ENCODE measurements around the gene TMEM208. TPM values are rescaled to one million over a fixed set of nuclear protein-coding genes. Genes with fewer than 3 reads are reported as not detected.

The TMEM208 gene
- total and polyA plus RNA-seq, 2 experiments from 2014 or later: 47.5 to 181 TPM

DNA sequence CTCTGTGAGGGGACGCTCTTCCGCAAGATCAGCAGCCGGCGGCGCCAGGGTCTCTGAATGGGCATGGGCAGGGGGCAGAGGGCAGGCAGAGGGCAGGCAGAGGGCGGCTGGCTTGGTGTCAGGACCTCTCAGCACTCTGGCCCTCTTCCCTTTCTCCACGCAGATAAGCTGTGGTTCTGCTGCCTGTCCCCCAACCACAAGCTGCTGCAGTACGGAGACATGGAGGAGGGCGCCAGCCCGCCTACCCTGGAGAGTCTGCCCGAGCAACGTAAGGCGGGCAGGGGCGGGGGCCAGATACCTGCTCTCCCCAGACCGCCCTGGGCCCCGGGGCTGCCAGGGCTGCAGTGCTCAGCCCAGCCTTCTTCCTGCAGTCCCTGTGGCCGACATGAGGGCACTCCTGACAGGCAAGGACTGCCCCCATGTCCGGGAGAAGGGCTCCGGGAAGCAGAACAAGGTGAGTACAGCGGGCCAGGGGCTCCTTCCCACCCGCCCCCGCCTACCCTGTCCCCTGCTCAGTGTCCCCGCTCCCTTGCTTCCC is 23.9 kb upstream of the TMEM208 start:
- DNase-seq (ENCODE audit: low spot score): no peak
- TF ChIP-seq EZH2phosphoT487 (IDR thresholded peaks at IDR 0.05; ENCODE audit: low read depth, severe bottlenecking, unreplicated experiment) (no peak), EZH2 (IDR thresholded peaks at IDR 0.05; ENCODE audit: borderline replicate concordance) (no peak), CTCF (IDR thresholded peaks at IDR 0.05; ENCODE audit: poor library complexity) (no peak)
- Histone ChIP-seq H3K27ac (no peak overlapping the region), H3K4me1 (ENCODE audit: insufficient read depth) (peaks cover 5% of the 10 kb centered on the region), H3K79me2 (no peaks in the 10 kb centered on the region), H3K9me2 (replicated peaks; ENCODE audit: insufficient read depth) (no peaks in the 10 kb centered on the region), H2AFZ (no peak overlapping the region), H3K36me3 (replicated peaks; ENCODE audit: insufficient read depth, low read depth) (no peaks in the 10 kb centered on the region), H3K4me3 (no peak overlapping the region), H3K9me3 (ENCODE audit: low read depth) (no peaks in the 10 kb centered on the region), H3K4me2 (no peak overlapping the region), H4K20me1 (ENCODE audit: insufficient read depth, poor library complexity, severe bottlenecking) (no peaks in the 10 kb centered on the region), H3K27me3 (no peaks in the 10 kb centered on the region)
- 95% methylated on average over 18 of the region's 23 CpGs for WGBS (ENCODE audit: low lambda C conversion rate, missing lambda C conversion rate)

DNA sequence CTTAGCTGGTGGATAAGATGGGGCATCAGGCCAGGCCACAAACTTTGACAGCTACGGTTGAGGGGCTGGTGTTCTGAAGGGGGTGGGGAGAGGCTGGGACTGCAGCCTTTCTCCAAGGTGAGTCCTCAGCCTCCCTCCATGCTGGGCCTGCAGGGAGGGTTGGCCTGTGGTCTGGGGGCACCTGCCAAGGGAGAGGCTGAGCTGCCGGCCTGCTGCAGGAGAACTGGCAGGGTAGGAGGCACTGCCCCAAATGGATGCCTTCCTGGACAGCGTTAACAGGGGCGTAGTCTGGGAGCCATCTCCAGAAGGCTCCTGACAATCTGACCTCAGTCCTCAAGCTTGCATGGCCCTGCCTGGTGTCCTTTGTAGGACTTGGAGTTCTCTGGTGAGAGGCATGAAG is 22.9 kb upstream of the TMEM208 start:
- no peak for DNase-seq (ENCODE audit: low spot score)
- H3K36me3 ChIP-seq (replicated peaks; ENCODE audit: insufficient read depth, low read depth): no peaks in the 10 kb centered on the region
- no peak overlapping the region for H3K4me2 ChIP-seq
- no peaks in the 10 kb centered on the region for H3K9me2 ChIP-seq (replicated peaks; ENCODE audit: insufficient read depth)
- H3K27me3 ChIP-seq: no peaks in the 10 kb centered on the region
- no peak for TF ChIP-seq CTCF (IDR thresholded peaks at IDR 0.05; ENCODE audit: poor library complexity)
- no peak for TF ChIP-seq EZH2 (IDR thresholded peaks at IDR 0.05; ENCODE audit: borderline replicate concordance)
- TF ChIP-seq EZH2phosphoT487 (IDR thresholded peaks at IDR 0.05; ENCODE audit: low read depth, severe bottlenecking, unreplicated experiment): no peak
- H2AFZ ChIP-seq: no peak overlapping the region
- no peak overlapping the region for H3K27ac ChIP-seq
- no peaks in the 10 kb centered on the region for H3K79me2 ChIP-seq
- H3K9me3 ChIP-seq (ENCODE audit: low read depth): no peaks in the 10 kb centered on the region
- no peak overlapping the region for H3K4me3 ChIP-seq
- WGBS (ENCODE audit: low lambda C conversion rate, missing lambda C conversion rate): 94% methylated on average over 4 of the region's 4 CpGs
- no peaks in the 10 kb centered on the region for H4K20me1 ChIP-seq (ENCODE audit: insufficient read depth, poor library complexity, severe bottlenecking)
- H3K4me1 ChIP-seq (ENCODE audit: insufficient read depth): no peaks in the 10 kb centered on the region

- Histone ChIP-seq H3K4me1 (ENCODE audit: insufficient read depth) (no peaks in the 10 kb centered on the region), H4K20me1 (ENCODE audit: insufficient read depth, poor library complexity, severe bottlenecking) (no peaks in the 10 kb centered on the region), H3K9me3 (ENCODE audit: low read depth) (no peaks in the 10 kb centered on the region), H3K36me3 (replicated peaks; ENCODE audit: insufficient read depth, low read depth) (no peaks in the 10 kb centered on the region), H3K27ac (no peak overlapping the region), H3K79me2 (no peaks in the 10 kb centered on the region), H3K9me2 (replicated peaks; ENCODE audit: insufficient read depth) (no peaks in the 10 kb centered on the region), H2AFZ (no peak overlapping the region), H3K4me3 (no peak overlapping the region), H3K4me2 (no peak overlapping the region), H3K27me3 (no peaks in the 10 kb centered on the region)
- TF ChIP-seq CTCF (IDR thresholded peaks at IDR 0.05; ENCODE audit: poor library complexity) (no peak), EZH2 (IDR thresholded peaks at IDR 0.05; ENCODE audit: borderline replicate concordance) (no peak), EZH2phosphoT487 (IDR thresholded peaks at IDR 0.05; ENCODE audit: low read depth, severe bottlenecking, unreplicated experiment) (no peak)
- WGBS (ENCODE audit: low lambda C conversion rate, missing lambda C conversion rate): 96% methylated on average over 8 of the region's 8 CpGs
- DNase-seq (ENCODE audit: low spot score): no peak
Observed at GRCh38 chr16:67206129-67206837, 20.6 kb upstream of the TMEM208 start.

Measured in hepatocyte (in vitro differentiated cells).